Measurements from ENCODE around the gene FRYL.

FRYL gene

DNA sequence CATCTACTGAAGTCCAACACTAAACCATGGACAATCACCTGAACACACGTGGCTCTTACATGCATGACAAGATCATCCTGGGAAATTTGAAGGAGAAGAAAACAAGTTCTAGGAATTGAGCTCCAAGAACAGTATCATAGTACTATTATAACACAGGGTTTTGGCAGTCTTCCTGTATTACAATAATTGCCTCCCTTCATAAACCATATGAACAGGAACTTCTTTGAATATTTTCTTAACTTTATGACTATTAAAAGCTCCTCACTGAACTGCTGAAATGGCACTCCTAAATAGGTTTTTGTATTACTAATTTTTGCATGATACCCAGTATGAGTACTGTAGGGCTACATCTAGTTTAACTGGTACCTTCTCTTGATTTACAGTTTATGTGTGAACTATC is 160.0 kb downstream of the FRYL start:
- DNase-seq (ENCODE audit: low spot score), result no peak

DNA sequence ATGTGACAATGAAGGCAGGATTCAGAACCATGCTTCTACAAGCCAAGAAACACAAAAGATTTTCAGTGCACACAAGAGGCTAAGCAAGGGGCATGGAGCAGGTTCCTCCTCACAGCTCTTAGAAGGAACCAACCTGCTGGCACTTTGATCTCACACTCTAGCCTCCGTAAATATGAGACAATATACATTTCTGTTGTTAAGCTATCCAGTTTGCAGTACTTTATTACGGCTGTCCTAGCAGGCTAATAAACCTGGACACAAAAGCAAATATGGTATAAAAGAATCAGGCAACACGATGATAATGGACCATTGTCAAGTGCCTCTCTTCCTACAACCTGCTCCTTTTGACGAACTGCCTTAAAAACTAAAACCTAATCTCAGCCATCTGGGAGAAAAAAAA is 175.6 kb downstream of the FRYL start:
- no peak for DNase-seq (ENCODE audit: low spot score)

DNA sequence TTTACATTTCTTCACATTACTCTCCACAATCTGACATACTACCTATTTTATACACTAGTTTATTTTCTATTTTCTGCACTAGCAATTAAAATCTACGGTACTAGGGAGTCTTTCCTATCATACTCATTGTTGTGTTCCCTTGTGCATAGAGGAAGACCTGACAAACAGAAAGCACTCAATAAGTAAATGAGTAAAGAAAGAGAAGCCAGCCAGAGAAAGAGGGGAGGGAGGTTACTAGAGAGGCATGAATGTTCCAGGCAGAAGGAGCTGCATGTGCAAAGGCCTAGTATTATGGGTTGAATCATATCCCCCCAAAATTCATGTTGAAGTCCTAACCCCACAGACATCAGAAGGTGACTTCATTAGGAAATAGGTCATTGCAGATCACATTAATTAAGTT is 176.0 kb downstream of the FRYL start:
- DNase-seq (ENCODE audit: low spot score), result no peak

DNA sequence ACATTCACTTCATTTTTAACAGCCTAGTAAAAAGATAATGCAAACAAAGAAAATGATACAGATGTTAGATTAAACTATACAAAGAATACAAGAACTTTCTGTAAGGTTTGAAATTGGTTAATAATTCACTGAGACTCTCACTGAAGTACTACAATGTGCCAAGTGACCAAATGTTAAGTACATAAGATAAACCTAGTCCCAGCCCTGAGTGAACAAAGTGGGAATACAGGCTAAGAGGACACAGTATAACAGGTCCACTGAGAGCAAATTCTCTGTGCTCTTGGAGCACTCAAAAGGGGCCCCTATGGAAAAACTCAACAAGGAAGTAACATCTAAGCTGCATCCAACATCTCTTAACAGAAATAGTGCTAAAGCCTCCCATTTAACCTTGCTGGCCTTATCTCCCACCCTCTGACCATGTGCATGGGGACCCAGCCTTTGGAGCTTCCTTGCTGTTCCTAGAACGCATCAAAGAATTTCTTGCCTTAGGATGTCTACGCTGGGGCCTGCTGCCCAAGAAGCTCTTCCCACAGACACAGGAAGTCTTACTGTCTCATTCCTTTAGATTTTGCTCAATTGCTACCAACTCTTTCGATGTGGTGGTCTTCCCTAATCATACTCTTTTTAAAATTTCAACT is 176.6 kb downstream of the FRYL start:
- no peak for DNase-seq (ENCODE audit: low spot score)

DNA sequence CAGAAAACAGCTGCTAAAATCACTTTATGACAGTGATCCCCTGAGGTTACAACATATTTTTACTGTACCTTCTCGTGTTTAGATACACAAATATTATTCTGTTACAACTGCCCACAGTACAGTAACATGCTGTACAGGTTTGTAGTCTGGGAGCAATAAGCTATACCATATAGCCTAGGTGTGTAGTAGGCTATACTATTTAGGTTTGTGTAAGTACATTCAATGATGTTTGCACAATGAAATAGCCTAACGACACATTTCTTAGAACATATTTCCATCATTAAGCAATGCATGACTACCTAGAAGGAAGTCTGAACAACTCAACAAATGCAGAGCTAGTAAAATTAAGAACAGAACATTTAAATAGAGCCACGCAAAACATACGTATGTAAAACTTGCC is 177.3 kb downstream of the FRYL start:
- no peak for DNase-seq (ENCODE audit: low spot score)

DNA sequence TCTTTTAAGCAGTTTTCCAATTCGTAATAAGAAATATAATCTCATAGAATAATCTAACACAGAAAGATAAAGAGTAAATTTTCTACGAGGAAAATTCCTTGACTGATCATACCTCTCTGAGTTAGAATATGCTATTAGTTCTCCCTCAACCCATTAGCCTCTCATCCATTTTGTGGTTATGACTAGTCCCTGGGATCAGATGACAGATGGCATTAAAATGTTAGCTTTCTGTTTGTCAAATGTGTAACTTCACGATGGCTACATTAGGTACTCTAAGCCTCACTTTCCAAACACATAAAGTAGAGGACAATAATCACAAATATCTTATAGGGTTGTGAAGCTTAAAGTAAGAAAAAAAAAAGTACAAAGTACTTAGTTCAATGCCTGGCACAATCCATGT is 177.9 kb downstream of the FRYL start:
- no peak for DNase-seq (ENCODE audit: low spot score)

DNA sequence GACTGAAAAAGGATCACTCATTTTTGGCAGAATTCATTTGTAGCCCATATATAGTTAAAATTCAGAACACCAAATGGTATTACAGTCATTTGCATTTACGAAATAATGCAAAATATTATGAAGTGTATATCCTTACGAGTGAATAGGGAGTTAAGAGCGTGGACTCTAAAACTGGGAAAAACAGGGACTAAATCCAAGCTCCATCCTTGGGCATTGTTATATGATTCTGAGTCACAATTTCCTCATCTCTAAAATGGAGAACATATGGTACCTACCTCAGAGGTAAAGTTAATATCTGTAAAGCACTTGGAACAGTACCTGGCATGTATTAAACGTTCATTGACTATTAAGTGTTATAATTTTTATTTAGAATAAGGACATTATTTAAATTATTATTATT is 183.7 kb downstream of the FRYL start:
- DNase-seq (ENCODE audit: low spot score), result no peak

DNA sequence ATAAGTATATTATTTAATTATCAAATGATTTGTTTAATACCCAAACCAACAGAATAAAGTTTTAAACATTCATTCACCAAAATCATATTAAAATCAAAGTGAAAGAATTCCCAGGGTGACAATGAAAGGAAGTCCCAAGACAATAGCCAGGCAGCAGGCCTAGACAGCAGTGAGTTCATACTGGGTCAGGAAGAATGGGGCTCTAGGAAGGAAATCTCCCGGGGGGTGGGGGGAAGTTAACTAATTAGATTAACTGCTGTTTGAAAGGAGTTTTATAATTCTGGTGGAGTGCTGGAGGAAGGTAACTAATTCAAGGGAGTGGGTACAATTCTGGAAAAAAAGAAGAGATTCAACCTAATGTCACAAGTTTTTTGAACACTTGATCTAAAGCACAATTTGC is 185.9 kb downstream of the FRYL start:
- no peak for DNase-seq (ENCODE audit: low spot score)

DNA sequence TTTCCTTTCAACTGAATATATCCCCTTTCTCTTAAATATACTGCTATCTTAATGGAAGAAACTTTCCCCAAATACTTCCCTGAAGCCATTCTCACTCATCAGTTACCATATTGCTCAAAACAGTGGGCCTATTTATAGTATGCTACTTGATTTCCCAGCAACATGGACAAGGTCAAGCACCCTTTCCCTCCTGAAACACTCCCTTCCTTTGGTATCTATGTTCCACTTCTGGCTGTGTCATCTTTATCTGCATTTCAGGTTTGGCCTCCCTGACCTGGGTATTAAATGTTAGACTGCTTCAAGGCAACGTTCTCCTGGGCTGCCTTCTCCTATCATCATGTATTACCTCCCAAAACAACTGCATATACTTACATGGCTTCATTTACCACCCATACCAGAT is 188.7 kb downstream of the FRYL start:
- no peak for DNase-seq (ENCODE audit: low spot score)

DNA sequence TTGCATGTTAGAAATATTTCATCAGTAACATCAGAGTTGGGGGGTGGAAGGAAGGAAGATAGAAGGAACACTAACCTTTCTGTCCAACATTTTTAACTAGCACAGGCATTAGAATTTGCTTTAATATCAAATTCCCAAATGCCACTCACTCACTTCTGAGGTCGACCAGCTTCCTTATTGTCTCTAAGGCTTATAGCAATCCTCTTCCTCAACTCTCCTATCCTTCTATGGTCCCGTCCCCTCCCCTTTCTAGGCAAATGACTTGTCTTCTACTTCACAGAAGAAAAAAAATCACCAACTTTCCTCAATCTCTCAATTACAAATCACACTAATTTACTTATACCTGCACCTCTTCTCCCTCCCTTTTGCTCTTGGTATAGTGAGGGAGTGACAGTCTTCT is 189.2 kb downstream of the FRYL start:
- DNase-seq (ENCODE audit: low spot score), result no peak

DNA sequence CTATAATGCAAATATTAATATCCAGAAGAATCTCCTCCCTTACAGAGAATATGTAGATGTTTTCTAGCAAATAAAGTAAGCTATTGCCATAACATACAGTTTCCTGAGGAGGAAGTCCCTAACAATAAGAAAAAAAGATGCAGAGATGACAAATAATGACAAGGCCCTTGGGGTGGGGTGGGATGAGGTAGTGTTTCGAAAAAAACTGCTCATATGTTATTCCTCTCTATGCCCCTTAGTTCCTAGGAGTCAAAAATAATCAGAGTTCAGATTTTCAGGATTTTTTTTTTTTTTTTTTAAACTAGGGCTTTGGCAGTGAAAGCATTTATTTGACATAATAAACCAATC is 191.0 kb downstream of the FRYL start:
- DNase-seq (ENCODE audit: low spot score), result no peak

DNA sequence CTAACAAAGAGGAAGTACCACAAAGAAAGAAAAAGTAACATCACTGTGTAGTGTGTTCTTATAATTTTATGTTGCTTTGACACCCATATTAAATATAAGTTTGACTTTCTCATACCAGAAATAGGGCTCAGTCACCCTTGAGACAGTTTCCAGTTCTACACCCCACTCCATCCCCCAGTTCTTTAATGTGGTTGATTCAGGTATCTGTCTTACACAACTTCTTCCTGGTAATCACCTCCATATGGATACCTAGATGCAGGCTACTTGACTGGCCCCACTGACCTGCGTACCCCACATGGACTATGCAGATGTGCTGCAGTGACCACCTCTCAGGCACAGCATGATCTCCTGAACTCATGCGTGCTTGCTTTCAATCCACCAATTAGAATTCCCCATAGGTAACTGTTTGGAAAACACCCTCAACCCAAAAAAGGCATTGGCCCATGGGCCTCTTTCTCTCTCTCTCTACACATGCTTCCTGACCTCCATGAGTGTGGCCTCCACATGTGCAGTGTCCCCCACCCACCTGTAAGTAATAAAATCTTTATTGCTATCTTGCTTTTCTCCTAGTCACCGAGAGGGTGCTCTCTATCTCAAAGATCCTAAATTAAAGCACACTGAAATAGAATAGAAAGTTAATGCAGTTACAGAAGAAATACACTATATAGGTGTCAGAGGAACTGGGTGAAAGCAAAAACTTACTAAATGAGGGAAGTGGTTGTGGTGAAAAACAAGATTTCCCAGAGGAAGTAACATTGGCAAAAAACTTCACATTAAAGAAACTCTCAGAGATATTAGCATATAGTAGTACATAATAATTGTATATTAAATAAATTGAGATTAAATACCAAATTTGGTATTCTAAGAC is 191.6 kb downstream of the FRYL start:
- no peak for DNase-seq (ENCODE audit: low spot score)

DNA sequence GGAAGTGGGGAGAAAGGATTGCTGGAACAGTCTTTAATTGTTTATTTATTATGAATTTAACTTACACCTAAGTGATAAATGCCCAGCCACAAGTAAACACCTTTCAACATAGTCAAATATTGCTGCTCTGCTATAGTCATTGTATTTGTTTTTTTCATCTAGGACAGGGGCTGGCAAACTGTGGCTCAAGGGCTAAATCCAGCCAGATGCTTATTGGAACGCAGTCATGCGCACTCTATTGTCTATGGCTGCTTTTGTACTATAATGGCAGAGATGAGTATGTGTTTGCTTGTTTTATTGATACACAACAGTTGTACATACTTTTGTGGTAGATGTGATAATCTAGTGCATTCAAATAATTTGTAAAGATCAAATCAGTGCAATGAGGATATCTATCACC is 194.7 kb downstream of the FRYL start:
- DNase-seq (ENCODE audit: low spot score), result no peak

DNA sequence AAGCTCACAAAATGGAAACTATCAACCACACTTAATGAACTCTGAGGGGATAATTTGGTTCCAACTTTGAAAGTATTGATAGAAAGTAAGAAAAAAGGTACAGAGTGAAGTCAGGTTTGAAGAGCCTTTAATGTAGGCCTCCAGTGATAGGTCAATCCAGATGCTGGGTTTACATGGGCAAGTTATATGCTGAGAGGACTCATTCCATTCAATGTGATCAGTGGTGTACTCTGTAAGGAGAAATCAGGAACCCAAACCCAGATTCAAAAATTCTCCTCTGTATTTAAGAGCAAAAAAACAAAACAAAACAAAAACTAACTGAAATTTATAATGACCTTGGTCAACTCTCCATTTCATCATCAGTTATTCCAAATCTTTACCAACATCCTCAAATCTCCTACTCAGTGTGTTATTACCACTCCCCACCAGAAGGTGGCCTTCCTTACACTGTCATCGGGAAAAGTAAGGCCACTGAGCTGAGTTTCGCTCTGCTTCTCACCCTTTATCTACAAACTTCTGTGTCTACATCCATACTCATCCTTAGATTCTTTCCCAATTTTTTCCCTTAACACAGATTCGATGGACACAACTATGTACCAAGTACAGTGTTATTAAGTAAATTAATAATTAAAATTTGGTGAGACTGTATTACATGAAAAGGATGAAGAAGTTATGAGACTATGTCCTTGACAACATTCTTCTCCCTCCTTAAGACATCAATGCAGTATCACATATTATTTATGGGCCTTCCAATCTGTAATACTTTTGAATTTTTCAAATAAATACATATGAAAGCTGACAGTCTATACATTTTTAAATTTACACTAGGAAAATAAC is 201.7 kb downstream of the FRYL start:
- DNase-seq (ENCODE audit: low spot score), result peak; percentile 59

DNA sequence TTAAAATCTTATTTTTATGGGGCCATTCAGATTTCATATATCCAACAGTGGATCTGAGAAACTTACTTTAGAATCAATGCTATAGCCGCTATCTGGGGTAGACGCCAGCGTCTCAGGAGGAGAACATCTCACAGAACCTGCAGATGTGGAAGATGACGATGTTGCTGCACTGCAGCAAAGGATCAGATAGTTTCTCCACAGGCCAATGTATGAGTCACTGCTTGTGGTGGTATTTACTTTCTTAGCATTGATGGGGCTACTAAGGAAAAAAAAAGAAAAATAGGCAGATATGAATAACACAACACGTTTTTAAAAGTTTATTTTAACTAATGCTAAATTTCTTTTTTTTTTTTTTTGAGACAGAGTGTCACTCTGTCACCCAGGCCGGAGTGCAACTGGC is 204.1 kb downstream of the FRYL start:
- no peak for DNase-seq (ENCODE audit: low spot score)

DNA sequence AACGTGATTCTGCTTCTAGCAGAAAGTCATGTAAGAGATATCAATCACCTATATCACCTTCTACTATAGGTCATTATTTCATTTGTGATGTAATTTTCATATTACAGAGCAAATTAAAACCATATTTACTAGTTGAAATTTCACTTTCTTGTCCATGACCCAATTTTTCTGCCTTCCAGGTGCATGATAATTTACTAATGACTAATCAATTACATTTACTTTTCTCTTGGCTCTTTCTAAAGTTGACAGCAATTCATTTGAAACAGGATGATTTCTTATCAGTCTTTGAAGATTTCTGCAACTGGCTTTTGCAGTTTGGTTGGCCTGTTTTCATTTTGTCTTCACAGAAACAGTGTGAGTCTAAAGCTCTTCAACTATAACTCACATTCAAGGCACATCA is 208.6 kb downstream of the FRYL start:
- no peak for DNase-seq (ENCODE audit: low spot score)

DNA sequence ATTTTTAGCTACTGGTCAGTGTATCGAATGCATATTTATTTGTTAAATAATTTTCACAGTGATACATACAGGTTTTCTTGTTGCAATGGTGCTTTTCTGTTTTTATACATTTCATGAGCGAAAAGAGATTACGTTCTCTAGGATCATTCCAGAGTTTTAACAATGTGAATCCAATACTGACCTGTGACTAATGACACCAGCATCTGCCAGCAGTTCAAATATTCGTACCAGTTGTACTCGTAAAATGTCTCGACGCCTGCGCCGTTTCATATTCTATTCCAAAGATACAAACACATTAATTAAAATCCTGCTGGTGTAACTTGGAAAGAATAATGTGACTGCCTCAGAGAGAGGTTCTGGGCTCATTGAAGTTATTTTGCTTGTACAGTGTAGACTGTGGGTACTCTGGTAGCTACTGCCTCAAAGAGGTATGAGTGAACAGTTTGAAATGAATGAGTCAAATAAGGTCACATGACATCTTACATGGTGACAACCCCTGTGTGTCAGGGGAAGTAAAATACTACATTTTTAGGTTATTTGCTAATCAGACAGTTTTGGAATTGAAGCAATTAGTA is 209.3 kb downstream of the FRYL start:
- DNase-seq (ENCODE audit: low spot score), result no peak

DNA sequence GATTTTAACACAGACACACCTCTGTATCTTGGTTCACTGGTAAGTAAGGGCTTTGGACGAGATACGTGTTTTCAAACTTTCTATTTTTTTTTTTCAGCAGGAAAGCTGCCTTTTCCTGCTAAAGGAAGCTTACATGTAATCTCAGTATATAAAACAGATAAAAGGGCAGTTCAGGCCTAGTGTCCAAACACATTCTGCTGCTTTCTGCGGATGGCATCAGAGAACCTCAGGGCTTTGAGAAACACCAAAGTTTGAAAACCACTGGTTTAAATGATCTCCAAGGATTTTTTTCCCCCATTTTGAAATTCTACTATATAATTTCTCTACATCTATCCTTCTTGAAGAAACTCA is 214.1 kb downstream of the FRYL start:
- DNase-seq (ENCODE audit: low spot score), result no peak

DNA sequence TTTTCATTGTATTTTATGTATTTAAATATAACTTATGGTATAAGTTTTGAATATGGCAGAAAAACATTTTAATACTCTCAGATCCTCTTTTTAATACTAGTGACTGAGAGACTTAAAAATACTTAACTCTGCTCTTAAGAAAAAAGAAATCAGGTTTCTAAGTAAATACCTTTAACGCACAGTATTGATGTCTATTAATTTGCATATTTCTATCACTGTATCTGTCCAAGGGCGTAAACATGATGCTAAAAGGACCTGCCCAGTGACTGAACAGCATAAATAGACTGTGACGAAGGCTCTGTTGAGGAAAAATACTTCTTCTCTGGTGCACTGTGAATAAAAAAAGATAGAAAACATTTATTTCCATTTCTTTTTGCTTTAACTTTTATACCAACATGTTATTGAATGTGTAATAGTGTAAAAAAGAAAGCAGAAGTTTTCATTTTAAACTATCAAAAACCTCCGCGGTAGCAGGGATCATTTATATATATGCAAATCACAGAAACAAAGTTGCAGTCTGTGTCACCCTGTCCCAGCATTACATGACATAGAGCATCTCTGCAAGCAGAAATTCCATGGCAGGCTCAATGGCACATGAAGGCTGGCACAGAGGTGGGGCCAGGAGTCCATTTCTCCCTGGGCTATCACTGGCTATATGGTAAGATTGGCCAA is 214.6 kb downstream of the FRYL start:
- no peak for DNase-seq (ENCODE audit: low spot score)

DNA sequence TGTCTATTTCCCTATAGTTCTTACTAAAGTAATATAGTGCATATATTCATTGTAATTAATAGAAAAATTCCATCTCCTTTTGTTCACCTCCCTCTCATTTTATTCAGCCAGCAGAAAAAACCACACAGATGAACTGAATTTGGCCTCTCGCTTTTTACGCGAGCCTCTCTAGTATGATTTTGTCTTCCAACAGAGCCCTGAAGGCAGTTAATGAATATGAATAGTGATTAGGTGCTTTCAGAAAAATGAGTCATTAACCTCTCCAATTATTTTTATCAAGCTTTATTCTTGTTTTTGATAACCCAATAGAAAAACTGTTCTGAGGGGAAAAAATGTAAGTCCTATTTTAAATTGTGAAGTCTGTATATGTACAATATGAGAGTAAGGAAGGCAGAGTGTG is 215.9 kb downstream of the FRYL start:
- no peak for DNase-seq (ENCODE audit: low spot score)

DNA sequence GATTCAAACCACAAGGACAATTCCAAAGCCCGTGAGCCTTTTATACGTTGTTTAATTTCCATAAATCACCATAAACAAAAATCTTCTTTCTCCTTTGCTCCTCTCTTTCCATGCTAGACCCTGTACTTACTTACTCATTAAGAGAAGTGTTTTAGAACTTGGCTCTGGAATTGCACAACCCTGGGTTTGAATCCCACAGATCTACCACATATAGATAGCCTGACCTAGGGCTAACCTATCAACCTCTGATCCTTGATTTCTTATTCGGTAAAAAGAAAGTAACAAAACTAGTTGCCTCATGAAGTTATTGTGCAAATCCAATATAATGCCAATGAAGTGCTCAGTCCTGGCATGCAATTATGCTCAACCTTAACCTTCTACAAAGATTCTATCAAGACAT is 221.3 kb downstream of the FRYL start:
- DNase-seq (ENCODE audit: low spot score), result no peak

DNA sequence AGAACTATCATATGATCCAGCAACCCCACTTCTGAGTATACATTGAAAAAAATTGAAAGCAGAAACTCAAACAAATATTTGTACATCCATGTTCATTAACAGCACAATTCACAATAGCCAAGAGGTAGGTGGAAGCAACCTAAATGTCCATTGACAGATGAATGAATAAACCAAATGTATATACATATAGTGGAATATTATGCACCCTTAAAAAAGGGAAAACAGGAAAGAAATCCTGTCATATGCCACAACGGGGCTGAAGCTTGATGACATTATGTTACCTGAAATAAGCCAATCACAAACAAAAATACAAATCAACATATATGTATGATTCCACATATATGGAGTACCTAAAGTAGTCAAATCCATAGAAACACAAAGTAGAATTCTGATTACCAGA is 222.1 kb downstream of the FRYL start:
- DNase-seq (ENCODE audit: low spot score), result no peak

Data from CD4-positive, alpha-beta T cell treated with Interleukin-6 at 100 ng/mL for 8 hours (primary cell).